ENCODE results near the gene ENTHD1. TPM values are rescaled to one million over a fixed set of nuclear protein-coding genes. Genes with fewer than 3 reads are reported as not detected.

Gene ENTHD1
- total RNA-seq, 2 experiments from 2014 or later, result not detected

GRCh38 chr22:39913886-39914285 lies 20.3 kb upstream of the ENTHD1 start:
- no TSS peak for BruUV-seq (replicated peaks)
- POLR2A ChIA-PET, result interaction anchor here (1.2 kb wide), 1 partner anchor 12 kb away, joined by 5 read pairs; no protein-coding TSS in a partner anchor

DNA sequence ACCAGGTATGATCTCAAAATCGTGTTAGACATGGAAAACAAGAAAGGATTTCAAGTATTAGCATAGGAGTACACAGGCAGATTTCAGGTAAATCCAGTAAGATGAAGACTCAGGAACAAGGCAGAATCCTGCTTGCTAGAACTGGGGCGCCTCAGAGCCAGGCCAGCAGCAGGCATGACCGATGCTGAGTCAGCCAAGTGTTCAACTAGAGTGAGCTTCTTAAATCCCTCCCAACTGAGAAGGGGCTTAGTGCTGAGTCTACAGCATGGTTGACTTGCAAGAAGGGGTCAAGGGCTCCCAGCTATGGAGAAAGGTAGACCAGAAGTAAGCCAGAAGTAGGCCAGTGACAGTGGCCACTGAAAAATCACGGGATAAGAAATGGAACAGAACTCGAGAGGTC lies 19.8 kb upstream of the ENTHD1 start:
- Histone ChIP-seq H3K27ac (ENCODE audit: low read depth, low read length, poor library complexity, severe bottlenecking) (no peak overlapping the region), H3K4me3 (ENCODE audit: low read depth, low read length, poor library complexity, severe bottlenecking) (no peak overlapping the region), H3K4me1 (ENCODE audit: insufficient read depth, low read length, poor library complexity, severe bottlenecking) (no peaks in the 10 kb centered on the region), H3K9me2 (ENCODE audit: insufficient read depth, low read length) (no peaks in the 10 kb centered on the region), H2AFZ (ENCODE audit: low read length) (no peak overlapping the region), H3K79me2 (ENCODE audit: insufficient read depth, low read depth, low read length) (no peaks in the 10 kb centered on the region), H3K36me3 (ENCODE audit: insufficient read depth, low read length) (no peaks in the 10 kb centered on the region), H3K4me2 (ENCODE audit: low read length) (no peak overlapping the region), H4K20me1 (ENCODE audit: insufficient read depth, low read length) (no peaks in the 10 kb centered on the region), H3K9me3 (ENCODE audit: low read length) (no peaks in the 10 kb centered on the region)
- intact Hi-C loops (cut with micrococcal nuclease; ENCODE audit: unreplicated experiment), result no loop called here
- TF ChIP-seq, protein P1, sequence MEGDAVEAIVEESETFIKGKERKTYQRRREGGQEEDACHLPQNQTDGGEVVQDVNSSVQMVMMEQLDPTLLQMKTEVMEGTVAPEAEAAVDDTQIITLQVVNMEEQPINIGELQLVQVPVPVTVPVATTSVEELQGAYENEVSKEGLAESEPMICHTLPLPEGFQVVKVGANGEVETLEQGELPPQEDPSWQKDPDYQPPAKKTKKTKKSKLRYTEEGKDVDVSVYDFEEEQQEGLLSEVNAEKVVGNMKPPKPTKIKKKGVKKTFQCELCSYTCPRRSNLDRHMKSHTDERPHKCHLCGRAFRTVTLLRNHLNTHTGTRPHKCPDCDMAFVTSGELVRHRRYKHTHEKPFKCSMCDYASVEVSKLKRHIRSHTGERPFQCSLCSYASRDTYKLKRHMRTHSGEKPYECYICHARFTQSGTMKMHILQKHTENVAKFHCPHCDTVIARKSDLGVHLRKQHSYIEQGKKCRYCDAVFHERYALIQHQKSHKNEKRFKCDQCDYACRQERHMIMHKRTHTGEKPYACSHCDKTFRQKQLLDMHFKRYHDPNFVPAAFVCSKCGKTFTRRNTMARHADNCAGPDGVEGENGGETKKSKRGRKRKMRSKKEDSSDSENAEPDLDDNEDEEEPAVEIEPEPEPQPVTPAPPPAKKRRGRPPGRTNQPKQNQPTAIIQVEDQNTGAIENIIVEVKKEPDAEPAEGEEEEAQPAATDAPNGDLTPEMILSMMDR (conservative IDR thresholded peaks at IDR 0.05; ENCODE audit: low read length), result no peak
- TF ChIP-seq EZH2phosphoT487 (IDR thresholded peaks at IDR 0.05; ENCODE audit: borderline replicate concordance, low read depth, low read length), result no peak
- DNase-seq (ENCODE audit: low spot score), result no peak
- ChIA-PET POLR2A (no interaction called here), CTCF (ENCODE audit: unreplicated experiment) (no interaction called here)
- BruUV-seq (replicated peaks), result no TSS peak

More at GRCh38 chr22:39913886-39914285, 20.3 kb upstream of the ENTHD1 start:
- H3K4me2 ChIP-seq (ENCODE audit: low read length), result no peak overlapping the region
- intact Hi-C loops (cut with micrococcal nuclease; ENCODE audit: unreplicated experiment), result no loop called here
- no peaks in the 10 kb centered on the region for H3K36me3 ChIP-seq (ENCODE audit: insufficient read depth, low read length)
- CTCF ChIA-PET (ENCODE audit: unreplicated experiment), result no interaction called here
- H4K20me1 ChIP-seq (ENCODE audit: insufficient read depth, low read length), result no peaks in the 10 kb centered on the region
- H2AFZ ChIP-seq (ENCODE audit: low read length), result no peak overlapping the region
- H3K9me2 ChIP-seq (ENCODE audit: insufficient read depth, low read length), result no peaks in the 10 kb centered on the region
- H3K4me3 ChIP-seq (ENCODE audit: low read depth, low read length, poor library complexity, severe bottlenecking), result no peak overlapping the region
- no peak for DNase-seq (ENCODE audit: low spot score)
- TF ChIP-seq, protein P1 (conservative IDR thresholded peaks at IDR 0.05; ENCODE audit: low read length), result no peak
- TF ChIP-seq EZH2phosphoT487 (IDR thresholded peaks at IDR 0.05; ENCODE audit: borderline replicate concordance, low read depth, low read length), result no peak
- H3K27ac ChIP-seq (ENCODE audit: low read depth, low read length, poor library complexity, severe bottlenecking), result no peak overlapping the region
- H3K4me1 ChIP-seq (ENCODE audit: insufficient read depth, low read length, poor library complexity, severe bottlenecking), result no peaks in the 10 kb centered on the region
- H3K79me2 ChIP-seq (ENCODE audit: insufficient read depth, low read depth, low read length), result no peaks in the 10 kb centered on the region
- H3K9me3 ChIP-seq (ENCODE audit: low read length), result no peaks in the 10 kb centered on the region

- Histone ChIP-seq H3K4me1 (ENCODE audit: insufficient read depth, low read length, poor library complexity, severe bottlenecking) (no peaks in the 10 kb centered on the region), H3K27ac (ENCODE audit: low read depth, low read length, poor library complexity, severe bottlenecking) (no peak overlapping the region)
- intact Hi-C loops (cut with micrococcal nuclease; ENCODE audit: unreplicated experiment), result no loop called here
These were observed 17.5 kb upstream of the ENTHD1 start for GRCh38 chr22:39910876-39911613.

More at GRCh38 chr22:39910876-39911613, 17.5 kb upstream of the ENTHD1 start:
- Histone ChIP-seq H3K9me2 (ENCODE audit: insufficient read depth, low read length) (no peaks in the 10 kb centered on the region), H3K79me2 (ENCODE audit: insufficient read depth, low read depth, low read length) (no peaks in the 10 kb centered on the region), H3K36me3 (ENCODE audit: insufficient read depth, low read length) (no peaks in the 10 kb centered on the region), H3K4me2 (ENCODE audit: low read length) (no peak overlapping the region), H2AFZ (ENCODE audit: low read length) (no peak overlapping the region), H3K9me3 (ENCODE audit: low read length) (no peaks in the 10 kb centered on the region), H3K4me3 (ENCODE audit: low read depth, low read length, poor library complexity, severe bottlenecking) (no peak overlapping the region), H4K20me1 (ENCODE audit: insufficient read depth, low read length) (no peaks in the 10 kb centered on the region)
- no TSS peak for BruUV-seq (replicated peaks)
- CTCF ChIA-PET (ENCODE audit: unreplicated experiment), result no interaction called here
- no peak for DNase-seq (ENCODE audit: low spot score)
- POLR2A ChIA-PET, result no interaction called here
- no peak for TF ChIP-seq EZH2phosphoT487 (IDR thresholded peaks at IDR 0.05; ENCODE audit: borderline replicate concordance, low read depth, low read length)
- TF ChIP-seq, protein P1 (conservative IDR thresholded peaks at IDR 0.05; ENCODE audit: low read length), result no peak
